Subcutaneous abdominal adipose tissue (tissue), 5 donors: ENCODE results near the gene DDX47.
A peak's percentile ranks its signal among the peaks of the same experiment; 100 is the strongest.
"Not testable (repeated sequence)": the region's sequence is repeated elsewhere in the genome, so short reads cannot be mapped to it uniquely, and the experiment has no call there.

Experiments
- H3K27ac ChIP-seq: one replicate; pipeline ENCODE4 v1.7.0; 2013; ENCODE audit warnings: low read depth, mild to moderate bottlenecking, inconsistent platforms, low read length, moderate library complexity
- H3K27me3 ChIP-seq, 5 donors: one replicate each; pipeline ENCODE4 v1.7.0; 2013; ENCODE audit warnings: low read length in 5 of 5, inconsistent platforms in 1 of 5; ENCODE audit not compliant: control insufficient read depth in 5 of 5, insufficient read depth in 4 of 5
- H3K36me3 ChIP-seq, 5 donors: one replicate each; pipeline ENCODE4 v1.7.0; 2013; ENCODE audit warnings: low read length in 5 of 5; ENCODE audit not compliant: control insufficient read depth in 5 of 5, insufficient read depth in 5 of 5
- H3K4me1 ChIP-seq, 5 donors: one replicate each; pipeline ENCODE4 v1.7.0; 2013; ENCODE audit warnings: low read length in 5 of 5, mild to moderate bottlenecking in 3 of 5, moderate library complexity in 1 of 5; ENCODE audit not compliant: control insufficient read depth in 5 of 5, insufficient read depth in 5 of 5
- H3K4me3 ChIP-seq, 5 donors: one replicate each; pipeline ENCODE4 v1.7.0; 2013; ENCODE audit warnings: low read length in 5 of 5, low read depth in 1 of 5
- H3K9ac ChIP-seq, 5 donors: one replicate each; pipeline ENCODE4 v1.7.0; 2013; ENCODE audit warnings: low read length in 5 of 5, mild to moderate bottlenecking in 4 of 5, moderate library complexity in 3 of 5
- H3K9me3 ChIP-seq, 5 donors: one replicate each; pipeline ENCODE4 v1.7.0; 2013; ENCODE audit warnings: low read length in 5 of 5; ENCODE audit not compliant: control insufficient read depth in 5 of 5
- donor health status: healthy.
- donor health status: healthy.
- donor health status: healthy.
- donor health status: healthy.
- donor health status: healthy.

Gene DDX47

GRCh38 chr12:12837025-12837812 lies 24.1 kb downstream of the DDX47 start:
- Histone ChIP-seq H3K27me3 (no peaks in the 10 kb centered on the region), H3K27ac (no peak overlapping the region), H3K9ac (no peak overlapping the region), H3K4me1 (peaks cover 0 to 16% (median 16%) of the 10 kb centered on the region in 5 donors), H3K36me3 (peaks cover 6 to 19% (median 13%) of the 10 kb centered on the region in 5 donors), H3K9me3 (no peaks in the 10 kb centered on the region), H3K4me3 (peak overlapping the region in 1 of 5 donors; percentile 40)

- H3K9ac ChIP-seq, result no peak overlapping the region
Measured at GRCh38 chr12:12837813-12838153, 24.6 kb downstream of the DDX47 start.

GRCh38 chr12:12839003-12839395 lies 25.9 kb downstream of the DDX47 start:
- Histone ChIP-seq H3K9me3 (no peaks in the 10 kb centered on the region), H3K36me3 (peaks cover 0 to 2% (median 0%) of the 10 kb centered on the region in 5 donors), H3K27ac (no peak overlapping the region), H3K4me3 (no peak overlapping the region), H3K4me1 (peaks cover 0 to 16% (median 16%) of the 10 kb centered on the region in 5 donors), H3K9ac (no peak overlapping the region), H3K27me3 (no peaks in the 10 kb centered on the region)

More at GRCh38 chr12:12837813-12838153, 24.6 kb downstream of the DDX47 start:
- Histone ChIP-seq H3K4me3 (no peak overlapping the region), H3K9me3 (no peaks in the 10 kb centered on the region), H3K4me1 (peaks cover 0 to 16% (median 16%) of the 10 kb centered on the region in 5 donors), H3K27me3 (no peaks in the 10 kb centered on the region), H3K27ac (no peak overlapping the region), H3K36me3 (peaks cover 4 to 13% (median 8%) of the 10 kb centered on the region in 5 donors)

GRCh38 chr12:12839439-12839838 lies 26.3 kb downstream of the DDX47 start:
- H3K4me3 ChIP-seq, H3K9ac ChIP-seq, H3K36me3 ChIP-seq, H3K9me3 ChIP-seq, H3K27me3 ChIP-seq: not testable (repeated sequence)
- H3K4me1 ChIP-seq, result peaks cover 0 to 16% (median 16%) of the 10 kb centered on the region in 5 donors
- peak overlapping the region; percentile 7 for H3K27ac ChIP-seq

GRCh38 chr12:12839873-12840579 lies 26.9 kb downstream of the DDX47 start:
- Histone ChIP-seq H3K9ac (no peak overlapping the region), H3K27ac (peak overlapping the region; percentile 7), H3K4me1 (peaks cover 0 to 16% (median 16%) of the 10 kb centered on the region in 5 donors), H3K4me3 (no peak overlapping the region), H3K36me3 (no peaks in the 10 kb centered on the region), H3K9me3 (no peaks in the 10 kb centered on the region), H3K27me3 (no peaks in the 10 kb centered on the region)

- Histone ChIP-seq H3K4me1 (peaks cover 0 to 16% (median 16%) of the 10 kb centered on the region in 5 donors), H3K9me3 (no peaks in the 10 kb centered on the region), H3K9ac (no peak overlapping the region), H3K36me3 (no peaks in the 10 kb centered on the region), H3K27me3 (no peaks in the 10 kb centered on the region), H3K4me3 (no peak overlapping the region), H3K27ac (no peak overlapping the region)
Measured at GRCh38 chr12:12840580-12840899, 27.4 kb downstream of the DDX47 start.

- H3K27me3 ChIP-seq, H3K27ac ChIP-seq, H3K9me3 ChIP-seq, H3K4me3 ChIP-seq, H3K9ac ChIP-seq, H3K36me3 ChIP-seq: not testable (repeated sequence)
- peaks cover 0 to 16% (median 16%) of the 10 kb centered on the region in 5 donors for H3K4me1 ChIP-seq
Measured at GRCh38 chr12:12841428-12841827, 28.3 kb downstream of the DDX47 start.

- Histone ChIP-seq H3K9ac (no peak overlapping the region), H3K9me3 (no peaks in the 10 kb centered on the region), H3K27ac (no peak overlapping the region), H3K36me3 (no peaks in the 10 kb centered on the region), H3K4me3 (no peak overlapping the region), H3K27me3 (no peaks in the 10 kb centered on the region), H3K4me1 (no peaks in the 10 kb centered on the region)
Measured at GRCh38 chr12:12845794-12846243, 32.7 kb downstream of the DDX47 start.

- not testable (repeated sequence) for H3K27ac ChIP-seq, H3K9me3 ChIP-seq, H3K27me3 ChIP-seq, H3K36me3 ChIP-seq, H3K4me3 ChIP-seq, H3K9ac ChIP-seq, H3K4me1 ChIP-seq
Measured at GRCh38 chr12:12846780-12847179, 33.6 kb downstream of the DDX47 start.

GRCh38 chr12:12853435-12853834 lies 40.3 kb downstream of the DDX47 start:
- Histone ChIP-seq H3K27me3 (no peaks in the 10 kb centered on the region), H3K4me1 (no peaks in the 10 kb centered on the region), H3K36me3 (no peaks in the 10 kb centered on the region), H3K4me3 (no peak overlapping the region), H3K9ac (no peak overlapping the region), H3K27ac (no peak overlapping the region), H3K9me3 (no peaks in the 10 kb centered on the region)
